Caki2 (cell line): Measurements from ENCODE around the gene P2RY2. TPM values are rescaled to one million over a fixed set of nuclear protein-coding genes. Genes with fewer than 3 reads are reported as not detected.
"Not testable (repeated sequence)": the region's sequence is repeated elsewhere in the genome, so short reads cannot be mapped to it uniquely, and the experiment has no call there.

Source experiments
- DNase-seq: peaks from one replicate; pipeline ENCODE4 v3.0.0-alpha.2; 2015; ENCODE audit warnings: low read depth
- in situ Hi-C: cut with HindIII; loops from 2 replicates; pipeline ENCODE4 v1.10.0; 2016; ENCODE audit warnings: low sequenced_read_pairs, low pct_unique_long_range_greater_than_20kb, mixed read lengths
- total RNA-seq: library from RNA; depleted of rRNA; stranded (reverse); fragments of >200 nt; shearing (Covaris generic); gene quantifications from 2 replicates; pipeline ENCODE4 v1.2.3, GENCODE V29; 2014; ENCODE audit warnings: low replicate concordance

P2RY2 gene
- total RNA-seq, 1 experiment from 2014 or later = 0.47 TPM

DNA sequence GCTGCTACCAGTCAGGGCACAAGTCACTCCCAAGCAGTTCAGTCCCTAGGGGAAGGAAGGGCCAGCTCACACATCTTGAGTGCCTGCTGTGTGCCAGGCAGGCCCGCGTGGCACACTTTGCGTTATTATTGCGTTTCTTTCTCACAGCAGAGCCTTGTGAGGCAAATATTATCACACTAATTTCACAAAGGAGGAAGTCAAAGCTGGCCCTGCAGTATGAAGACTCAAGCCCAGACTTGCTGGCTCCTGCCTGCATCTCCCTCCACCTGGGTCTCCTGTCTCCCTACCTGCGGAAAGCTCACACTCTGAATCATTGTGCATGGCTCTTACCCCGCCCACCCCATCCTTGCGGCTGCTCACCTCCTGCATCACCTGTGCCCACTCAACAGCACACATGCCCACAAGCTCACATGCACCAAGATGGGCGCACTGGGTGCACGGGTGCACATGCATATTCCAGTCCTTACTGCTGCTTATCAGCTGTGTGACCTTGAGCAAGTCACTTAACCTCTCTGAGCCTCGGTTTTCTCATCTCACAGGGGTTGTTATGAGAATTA is 31.7 kb upstream of the P2RY2 start:
- in situ Hi-C loops = no loop called here
- DNase-seq = no peak

DNA sequence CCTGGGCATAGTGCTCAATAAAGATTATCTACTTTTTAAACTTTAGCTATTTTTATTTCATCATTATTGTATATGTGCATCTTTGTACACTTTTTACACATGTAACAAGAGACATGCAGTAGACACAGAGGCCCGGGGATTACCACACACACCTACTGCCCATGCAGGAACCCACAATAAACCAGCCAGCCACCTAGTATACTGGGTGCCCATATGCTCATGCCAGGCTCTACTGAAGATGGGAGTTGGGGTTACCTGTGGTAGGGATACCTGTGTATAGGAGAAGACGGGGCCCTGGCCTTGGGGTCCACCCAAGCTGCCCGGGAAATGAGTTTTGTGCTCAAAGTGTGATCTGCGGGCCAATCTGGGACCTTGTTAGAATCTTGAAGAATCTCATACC is 31.2 kb upstream of the P2RY2 start:
- in situ Hi-C loops = no loop called here
- no peak for DNase-seq

DNA sequence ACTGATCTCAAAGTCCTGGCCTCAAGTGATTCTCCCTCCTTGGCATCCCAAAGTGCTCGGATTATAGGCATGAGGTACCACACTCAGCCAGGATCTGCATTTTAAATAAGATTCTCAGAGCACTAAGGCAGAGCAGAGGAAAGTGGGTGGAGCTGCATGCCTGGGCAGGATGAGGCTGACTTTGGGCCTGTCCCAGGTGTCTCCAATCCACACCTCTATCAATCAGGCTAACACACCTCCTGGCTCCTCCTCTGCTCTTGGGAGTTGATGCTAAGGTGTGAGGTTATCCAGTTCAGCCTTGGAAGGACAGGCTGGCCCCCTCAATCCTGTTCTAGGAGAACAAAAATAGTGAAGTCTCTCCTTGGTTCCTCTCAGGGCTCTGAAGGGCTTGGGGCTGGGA is 30.2 kb upstream of the P2RY2 start:
- DNase-seq = no peak
- in situ Hi-C loops = no loop called here

DNA sequence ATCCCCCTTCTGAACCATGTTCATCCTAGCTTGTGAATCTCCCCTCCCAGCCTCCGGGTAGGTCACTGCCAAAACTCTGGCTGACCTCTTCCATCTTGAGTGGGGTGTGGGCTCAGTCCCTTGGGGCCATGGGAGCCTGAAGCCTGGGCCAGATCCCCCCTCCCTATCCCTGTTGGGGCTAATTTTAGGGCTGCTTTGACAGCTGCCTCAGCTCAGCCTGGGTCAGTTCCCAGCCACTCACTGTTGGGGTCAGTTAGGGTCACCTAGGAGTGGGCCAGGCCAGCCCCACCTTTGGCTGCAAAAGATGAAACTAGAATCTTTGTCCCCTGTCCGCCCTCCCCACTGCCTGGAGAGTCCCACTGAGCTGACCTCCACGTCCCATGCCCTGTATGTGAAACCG is 29.8 kb upstream of the P2RY2 start:
- in situ Hi-C loops = no loop called here
- no peak for DNase-seq

DNA sequence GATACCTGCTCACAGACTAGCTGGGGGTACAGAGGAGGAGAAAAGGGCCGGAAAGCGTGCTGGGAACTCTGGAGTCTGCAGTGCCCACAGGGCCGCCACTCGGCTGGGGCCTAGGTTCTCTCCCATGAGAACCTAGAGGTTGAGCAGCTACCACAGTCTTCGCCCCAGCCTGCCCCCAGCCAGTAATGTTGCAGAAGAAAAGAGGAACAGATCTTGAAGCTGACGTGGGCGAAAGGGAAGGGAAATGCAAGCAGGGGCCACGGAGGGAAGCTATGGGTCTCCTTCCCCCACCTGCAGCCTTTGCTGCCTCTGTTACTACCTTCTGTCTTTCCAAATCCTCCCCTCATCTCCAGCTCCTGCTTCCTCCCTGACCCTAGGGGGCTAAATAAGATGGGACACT is 28.8 kb upstream of the P2RY2 start:
- in situ Hi-C loops = no loop called here
- DNase-seq = no peak

DNA sequence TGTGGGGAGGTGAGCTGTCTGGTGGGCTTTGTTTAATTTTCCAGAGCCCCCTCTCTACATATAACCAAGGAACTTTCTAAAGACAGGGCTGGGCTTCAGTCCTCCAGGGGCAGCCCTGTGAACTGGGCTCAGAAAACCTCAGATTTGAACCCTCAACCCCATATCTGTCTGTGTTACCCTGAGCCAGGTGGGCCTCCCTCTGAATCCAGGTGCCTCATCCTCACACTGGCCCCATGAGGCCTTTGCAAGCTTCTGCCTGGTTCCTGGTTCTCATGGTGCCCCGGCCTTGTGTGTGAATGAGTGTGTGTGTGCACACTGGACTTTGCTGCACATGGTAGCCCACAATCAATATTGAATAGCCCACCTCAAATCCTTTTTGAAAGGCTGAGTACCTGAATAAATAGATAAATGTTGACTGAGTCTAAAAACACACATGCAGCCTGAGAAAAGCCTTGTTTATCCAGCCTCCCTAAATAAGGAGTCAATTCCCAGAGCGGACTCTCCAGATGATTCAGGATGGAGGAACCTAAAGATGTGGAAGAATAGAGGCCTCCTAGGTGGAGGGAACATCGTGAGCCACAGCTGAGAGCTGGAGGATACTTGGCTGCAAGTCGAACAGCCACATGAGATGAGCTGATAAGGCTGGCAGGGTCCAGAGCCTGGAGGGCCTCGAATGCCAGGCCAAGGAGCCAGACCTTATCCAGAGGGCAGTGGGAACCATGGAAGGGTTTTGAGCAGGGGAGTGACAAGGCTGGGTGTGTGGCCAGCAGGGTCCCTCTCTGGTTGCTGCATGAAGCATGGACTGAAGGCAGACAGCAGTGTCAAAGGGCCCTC is 28.1 kb upstream of the P2RY2 start:
- no peak for DNase-seq
- in situ Hi-C loops = no loop called here

DNA sequence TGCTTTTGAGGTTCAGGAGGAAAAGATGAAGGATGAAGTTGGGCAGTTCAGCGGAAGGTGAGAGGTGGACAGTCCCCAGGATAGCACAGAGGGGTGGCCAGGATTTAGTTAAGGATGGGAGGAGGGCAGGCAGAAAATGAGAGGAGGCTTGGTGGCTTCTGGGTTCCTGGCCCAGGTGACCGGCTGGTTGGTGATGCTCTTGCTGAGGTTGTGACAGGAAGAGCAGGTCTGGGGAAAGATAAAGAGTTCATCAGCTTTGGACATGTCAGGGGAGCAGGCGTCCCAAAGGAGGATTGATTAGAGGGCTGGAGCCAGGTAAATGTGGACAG is 27.6 kb upstream of the P2RY2 start:
- no peak for DNase-seq
- in situ Hi-C loops = no loop called here

DNA sequence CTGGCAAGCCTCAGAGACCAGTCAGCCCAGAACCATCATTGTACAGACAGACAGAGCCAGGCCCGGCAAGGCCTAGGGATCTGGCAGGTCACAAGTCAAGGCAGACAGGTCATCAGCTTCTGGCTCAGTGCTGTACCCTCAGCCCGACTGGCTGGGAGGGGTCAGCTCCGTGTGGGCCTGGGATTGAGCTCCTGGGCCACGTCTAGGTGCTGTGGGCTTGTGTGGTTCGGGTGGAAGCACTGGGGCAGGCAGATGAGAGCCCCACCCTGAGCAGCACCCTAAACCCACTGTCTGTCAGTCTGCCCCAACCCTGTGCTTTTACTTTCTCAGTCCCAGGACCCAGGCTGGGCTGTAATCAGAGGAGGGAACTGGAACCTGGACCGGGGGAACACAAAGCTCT is 26.9 kb upstream of the P2RY2 start:
- in situ Hi-C loops = no loop called here
- DNase-seq = no peak

DNA sequence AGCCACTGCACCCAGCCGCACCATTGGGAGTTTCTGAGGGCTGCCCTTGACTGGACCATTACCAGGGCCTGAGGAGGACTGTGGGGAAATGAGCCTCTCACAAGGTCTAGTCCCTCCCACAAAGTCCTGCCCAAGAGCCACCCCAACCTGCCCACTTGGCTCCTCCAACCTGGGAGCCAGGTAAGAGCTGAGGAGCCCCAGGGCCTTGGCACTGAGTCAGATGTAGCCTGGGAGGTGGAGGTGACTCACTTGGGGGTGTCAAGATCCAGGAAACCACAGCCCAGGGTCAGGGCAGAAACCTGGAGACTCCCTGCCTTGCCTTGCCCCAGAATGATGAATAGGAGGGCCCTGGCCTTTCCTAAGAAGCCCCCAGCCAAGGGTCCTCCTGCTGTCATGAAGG is 25.8 kb upstream of the P2RY2 start:
- DNase-seq = no peak
- in situ Hi-C loops = no loop called here

DNA sequence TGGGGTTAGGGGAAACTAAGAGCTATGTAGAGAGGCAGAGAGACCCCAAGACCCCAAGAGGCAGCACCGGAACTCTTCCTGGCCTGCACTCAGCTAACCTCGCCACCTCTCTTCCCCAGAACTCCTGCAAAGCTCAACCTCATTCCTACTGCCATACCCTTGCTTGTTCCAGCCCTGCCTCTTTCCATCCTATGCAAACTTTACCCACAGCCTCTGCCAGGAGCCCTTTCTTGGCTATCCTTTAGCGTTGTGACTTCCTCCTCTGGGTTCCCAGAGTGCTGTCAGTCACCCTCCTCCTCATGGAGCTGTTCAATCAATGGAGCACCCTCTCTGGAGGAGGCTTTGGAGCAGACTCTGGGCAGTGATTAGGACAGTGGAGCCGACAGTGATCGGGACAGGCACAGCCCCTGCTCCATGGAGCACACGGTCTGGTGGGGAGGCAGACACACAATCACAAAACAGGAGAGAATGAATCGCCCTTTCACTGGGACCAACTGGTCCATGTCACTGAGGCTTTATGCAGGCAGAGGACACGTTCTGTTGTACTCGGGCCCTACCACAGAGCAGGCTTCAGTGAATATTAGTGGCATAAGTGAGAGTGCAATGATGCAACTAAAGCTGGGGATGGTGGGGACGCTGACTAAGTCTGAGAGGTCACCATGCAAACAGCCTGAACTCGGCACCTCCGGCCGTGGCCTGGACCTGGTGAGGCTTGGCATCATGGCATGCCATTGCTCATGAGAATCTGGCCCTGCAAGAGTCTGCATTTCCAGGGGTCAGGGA is 24.6 kb upstream of the P2RY2 start:
- DNase-seq = no peak
- in situ Hi-C loops = no loop called here

DNA sequence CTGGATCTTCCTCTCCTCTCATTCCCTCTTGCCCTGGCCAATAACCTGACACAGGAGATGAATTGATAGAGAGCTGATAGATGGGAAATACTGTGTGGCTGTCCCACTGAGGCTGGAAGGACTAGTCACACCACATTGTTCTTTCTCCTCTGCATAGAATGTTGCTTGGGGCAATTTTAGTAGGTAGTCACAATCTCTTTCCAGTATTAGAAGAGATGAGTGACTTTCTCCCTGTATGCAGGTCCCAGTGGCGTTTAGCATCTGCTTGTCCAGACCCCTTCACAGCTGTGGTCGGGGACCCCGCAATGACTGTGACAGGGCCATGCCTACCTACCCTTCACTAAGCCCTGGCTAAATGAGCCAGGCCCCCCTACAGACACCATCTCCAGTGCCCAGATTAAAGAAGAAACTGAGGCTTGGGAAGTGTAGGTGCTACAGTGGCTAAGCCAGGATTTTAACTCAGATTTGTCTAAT is 24.0 kb upstream of the P2RY2 start:
- DNase-seq = no peak
- in situ Hi-C loops = no loop called here

DNA sequence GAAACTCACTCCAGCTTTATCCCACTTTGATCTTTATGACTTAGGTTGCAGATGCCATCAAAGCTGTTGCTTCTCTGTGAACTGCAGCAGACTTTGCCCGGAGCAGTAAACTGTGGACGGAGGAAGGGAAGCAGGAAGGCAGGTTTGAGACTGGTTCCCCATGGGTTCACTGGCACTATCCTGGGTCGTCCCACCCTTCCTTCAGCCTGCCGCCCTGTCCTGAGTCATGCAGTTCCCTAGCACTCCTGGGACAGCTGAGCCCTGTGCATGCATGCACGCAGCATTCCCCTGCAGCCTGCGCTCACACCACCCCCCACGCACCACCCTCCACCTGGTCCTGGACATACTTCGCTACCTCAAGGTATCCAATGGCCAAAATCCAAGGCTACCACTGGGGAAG is 23.5 kb upstream of the P2RY2 start:
- in situ Hi-C loops = no loop called here
- DNase-seq = peak; percentile 38

DNA sequence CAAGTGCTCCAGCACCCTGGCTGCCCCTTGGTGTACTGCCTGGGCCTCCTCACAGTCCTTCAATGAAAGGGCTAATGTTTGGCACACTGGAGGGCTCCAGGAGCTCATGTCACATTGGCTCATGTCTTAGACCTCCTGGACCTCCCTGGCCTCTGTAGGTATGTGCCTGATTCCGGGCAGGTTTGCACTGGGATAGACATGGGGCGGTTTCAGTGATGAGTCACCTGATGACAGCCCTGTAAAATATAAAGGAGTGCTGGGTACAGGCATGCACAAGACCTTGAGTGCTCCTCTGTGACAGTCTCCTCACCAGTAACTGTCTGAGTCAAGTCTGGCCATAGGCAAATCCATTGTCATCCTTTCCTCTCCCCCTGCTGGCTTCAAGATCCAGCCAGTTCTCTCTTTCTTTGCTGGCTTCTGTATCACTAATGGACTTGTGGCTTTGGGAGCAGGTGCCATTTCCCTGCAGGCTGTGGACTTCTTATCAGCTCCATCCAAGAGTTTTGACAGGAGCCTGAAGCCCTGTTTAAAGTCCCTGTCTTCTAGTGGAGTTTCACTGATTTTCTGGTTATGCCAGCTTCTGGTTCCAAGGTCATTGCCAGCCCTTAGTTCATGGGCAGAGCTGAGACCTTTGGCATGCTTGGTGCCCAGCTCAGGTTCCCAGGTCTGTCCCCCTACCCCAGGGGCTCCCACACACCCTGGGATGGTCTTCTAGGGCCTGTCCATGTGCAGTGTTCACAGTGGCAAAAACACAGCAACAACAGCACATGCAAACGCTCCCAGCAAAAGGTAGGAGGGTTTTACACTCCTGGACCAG is 22.7 kb upstream of the P2RY2 start:
- DNase-seq = peak; percentile 68
- in situ Hi-C loops = no loop called here

DNA sequence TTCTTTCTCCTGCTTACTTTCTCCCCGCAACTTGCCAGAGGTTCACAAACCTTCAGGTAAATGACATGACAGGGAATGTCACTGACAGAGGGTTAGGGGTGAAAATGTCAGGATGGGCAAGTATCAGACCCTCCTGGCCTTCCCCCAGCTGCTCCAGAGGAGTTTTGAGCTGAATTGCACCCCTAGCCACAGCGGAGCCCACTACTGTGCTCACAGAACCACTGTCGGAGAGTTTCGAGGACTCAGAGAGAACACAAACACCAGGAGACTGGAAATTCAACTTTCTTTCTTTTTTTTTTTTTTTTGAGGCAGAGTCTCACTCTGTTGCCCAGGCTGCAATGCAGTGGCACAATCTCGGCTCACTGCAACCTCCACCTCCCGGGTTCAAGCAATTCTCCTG is 21.5 kb upstream of the P2RY2 start:
- in situ Hi-C loops = no loop called here
- DNase-seq = no peak

DNA sequence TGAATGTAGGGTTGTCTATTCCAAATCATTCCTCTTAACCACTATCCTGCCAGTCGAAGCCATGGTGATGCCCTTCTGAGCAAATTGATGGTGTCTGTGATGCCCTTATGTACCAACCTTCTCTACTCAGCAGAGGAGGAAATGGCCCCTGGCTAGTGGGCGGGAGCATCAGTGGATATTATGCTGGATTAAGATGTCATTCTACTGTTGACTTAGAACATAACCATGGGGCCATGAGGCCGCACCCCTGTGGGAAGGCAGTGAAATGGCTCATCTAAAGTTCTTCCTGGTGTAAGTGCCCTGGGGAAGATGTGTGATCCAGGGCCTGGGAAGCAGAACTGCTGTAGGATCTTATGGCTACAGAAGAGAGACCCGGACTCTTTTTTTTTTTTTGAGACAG is 20.7 kb upstream of the P2RY2 start:
- no peak for DNase-seq
- in situ Hi-C loops = no loop called here

DNA sequence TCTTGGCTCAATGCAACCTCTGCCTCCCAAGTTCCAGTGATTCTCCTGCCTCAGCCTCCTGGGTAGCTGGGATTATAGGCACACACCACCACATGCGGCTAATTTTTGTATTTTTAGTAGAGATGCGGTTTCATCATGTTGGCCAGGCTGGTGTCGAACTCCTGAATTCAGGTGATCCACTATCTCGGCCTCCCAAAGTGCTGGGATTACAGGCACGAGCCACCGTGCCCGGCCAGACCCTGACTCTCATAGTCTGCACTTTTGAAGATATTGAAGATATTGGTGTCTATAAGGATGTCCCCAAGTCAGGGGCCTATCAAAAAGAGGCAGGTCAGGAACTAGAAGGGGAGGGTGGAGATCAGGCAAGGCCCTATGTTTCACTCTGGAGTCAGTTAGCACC is 20.3 kb upstream of the P2RY2 start:
- in situ Hi-C loops, DNase-seq: not testable (repeated sequence)

DNA sequence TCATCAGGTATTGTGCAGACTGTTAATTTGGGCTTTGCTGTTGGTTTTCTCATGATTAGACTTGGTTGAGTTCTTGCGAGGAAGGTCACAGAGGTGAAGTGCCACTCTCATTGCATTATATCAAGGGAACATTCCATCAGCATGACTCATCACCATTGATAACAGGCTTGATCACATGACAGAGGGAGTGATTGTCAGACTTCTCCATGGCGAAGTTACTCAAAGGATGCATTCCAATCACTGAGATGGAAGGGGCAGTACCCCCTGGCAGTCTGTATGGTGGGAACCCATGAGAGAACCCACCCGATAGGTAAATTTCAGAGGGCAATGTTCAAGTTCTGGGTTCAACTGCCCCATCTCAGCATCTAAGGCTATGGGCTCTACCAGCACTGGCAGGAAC is 19.4 kb upstream of the P2RY2 start:
- peak; percentile 38 for DNase-seq
- in situ Hi-C loops = no loop called here

DNA sequence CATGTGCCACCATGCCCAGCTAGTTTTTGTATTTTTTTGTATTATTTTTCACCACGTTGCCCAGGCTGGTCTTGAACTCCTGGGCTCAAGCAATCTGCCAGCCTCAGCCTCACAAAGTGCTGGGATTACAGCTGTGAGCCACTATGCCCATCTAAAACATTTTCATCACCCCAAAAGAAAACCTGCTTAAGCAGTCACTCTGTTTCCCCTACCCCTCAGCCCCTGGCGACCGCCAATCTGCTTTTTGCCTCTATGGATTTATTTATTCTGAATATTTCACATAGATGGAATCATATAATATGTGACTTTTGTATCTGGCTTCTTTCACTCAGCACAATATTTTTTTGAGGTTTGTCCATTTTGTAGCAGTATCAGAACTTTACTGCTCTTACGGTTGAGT is 18.6 kb upstream of the P2RY2 start:
- in situ Hi-C loops = no loop called here

DNA sequence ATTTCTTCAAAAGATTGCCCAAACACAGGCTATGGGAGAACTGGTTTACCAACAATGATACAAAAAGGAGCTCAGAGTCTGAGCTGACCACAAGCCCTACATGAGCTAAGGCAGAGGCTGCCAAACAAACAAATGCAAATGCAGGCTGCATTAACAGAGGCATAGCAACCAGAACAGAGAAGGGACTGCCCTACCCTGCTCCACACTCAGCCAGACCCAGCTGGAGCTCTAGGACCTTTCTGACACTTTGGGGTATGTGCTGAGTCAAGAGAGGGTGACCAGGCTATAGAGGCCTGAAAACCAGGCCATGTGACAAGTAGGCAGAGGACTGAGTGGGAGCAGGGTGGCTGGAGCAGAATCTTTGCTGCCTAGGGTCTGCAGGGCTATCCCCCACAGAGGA is 17.8 kb upstream of the P2RY2 start:
- in situ Hi-C loops = no loop called here
- no peak for DNase-seq

More for the DNA sequence above, 18.6 kb upstream of the P2RY2 start:
- no peak for DNase-seq
